MM.1S (cell line): Measurements from ENCODE around the gene MRPL4.

Experiments used
- CTCF ChIP-seq: fragments of 300-600 bp; sonication (generic); IDR thresholded peaks from 2 replicates; pipeline ENCODE4 v1.5.1; 2016; ENCODE audit warnings: antibody characterized with exemption, low read length, mixed read lengths
- EZH2 ChIP-seq: fragments of 300-600 bp; sonication (generic); optimal IDR thresholded peaks from 2 replicates; pipeline ENCODE3; 2017; ENCODE audit warnings: low read depth, mild to moderate bottlenecking, antibody characterized with exemption, low read length, mixed read lengths
- EZH2phosphoT487 ChIP-seq: fragments of 300-600 bp; sonication (generic); IDR thresholded peaks from 2 replicates; pipeline ENCODE4 v1.6.1; 2018; ENCODE audit warnings: antibody characterized with exemption, low read length

DNA sequence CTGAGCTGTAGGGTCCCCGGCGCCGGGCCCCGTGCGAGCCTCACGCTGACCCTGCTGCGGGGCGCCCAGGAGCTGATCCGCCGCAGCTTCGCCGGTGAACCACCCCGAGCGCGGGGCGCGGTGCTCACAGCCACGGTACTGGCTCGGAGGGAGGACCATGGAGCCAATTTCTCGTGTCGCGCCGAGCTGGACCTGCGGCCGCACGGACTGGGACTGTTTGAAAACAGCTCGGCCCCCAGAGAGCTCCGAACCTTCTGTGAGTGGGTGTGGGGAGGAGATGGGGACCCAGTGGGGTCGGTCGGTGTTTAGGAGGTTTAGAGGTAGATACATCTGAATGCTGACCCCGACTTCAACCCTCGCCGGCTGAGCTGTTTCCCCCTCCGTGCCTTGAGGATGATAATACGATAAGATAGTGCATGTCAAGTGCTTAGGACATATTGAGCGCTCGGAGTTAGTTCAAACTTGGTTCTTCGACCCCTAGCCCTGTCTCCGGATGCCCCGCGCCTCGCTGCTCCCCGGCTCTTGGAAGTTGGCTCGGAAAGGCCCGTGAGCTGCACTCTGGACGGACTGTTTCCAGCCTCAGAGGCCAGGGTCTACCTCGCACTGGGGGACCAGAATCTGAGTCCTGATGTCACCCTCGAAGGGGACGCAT, 39.7 kb downstream of the MRPL4 start:
- TF ChIP-seq CTCF (no peak), EZH2 (no peak), EZH2phosphoT487 (no peak)
